WTC11 (cell line): ENCODE results near the gene LSM6. TPM values are rescaled to one million over a fixed set of nuclear protein-coding genes. Genes with fewer than 3 reads are reported as not detected.

ENCODE experiments used
- ATAC-seq: fragments of 200-7000 bp; cut with Tn5 transposase; 2 replicates; pipeline ENCODE4 v1.10.0; 2021; ENCODE audit warnings: mild to moderate bottlenecking, moderate library complexity
- CTCF ChIA-PET: fragments of 300-600 bp; sonication (Branson Sonifier 250); formaldehyde crosslinking; loops from one replicate; lab custom pipeline; 2021; ENCODE audit warnings: antibody characterized with exemption; lab: Charles Lee
- POLR2A ChIA-PET: fragments of 350-600 bp; sonication (Branson Sonifier 250); formaldehyde crosslinking; loops from one replicate; lab custom pipeline; 2021; ENCODE audit warnings: antibody characterized with exemption; lab: Charles Lee
- DNase-seq: peaks from one replicate; pipeline ENCODE4 v3.0.0; 2021; ENCODE audit warnings: low spot score
- H3K27ac Mint-ChIP-seq: 2 replicates; pipeline ENCODE4 v1.8.0; 2021; ENCODE audit warnings: mixed read lengths
- H3K27me3 Mint-ChIP-seq: 2 replicates; pipeline ENCODE4 v1.8.0; 2021; ENCODE audit warnings: low read depth, mild to moderate bottlenecking, moderate library complexity, mixed read lengths
- H3K36me3 Mint-ChIP-seq: 2 replicates; pipeline ENCODE4 v1.8.0; 2021; ENCODE audit warnings: mixed read lengths
- H3K4me1 Mint-ChIP-seq: 2 replicates; pipeline ENCODE4 v1.8.0; 2022; ENCODE audit warnings: mixed read lengths
- H3K4me3 Mint-ChIP-seq: 2 replicates; pipeline ENCODE4 v1.8.0; 2021; ENCODE audit warnings: mild to moderate bottlenecking, moderate library complexity, mixed read lengths
- H3K9me3 Mint-ChIP-seq: 2 replicates; pipeline ENCODE4 v1.8.0; 2021; ENCODE audit warnings: mixed read lengths
- AR ChIP-seq: fragments of 250-450 bp; sonication (Bioruptor Pico); IDR thresholded peaks from 2 replicates; pipeline ENCODE4 v1.9.0; 2021; ENCODE audit warnings: mild to moderate bottlenecking
- ATF1 ChIP-seq: sonication (generic); formaldehyde crosslinking; IDR thresholded peaks from 2 replicates; pipeline ENCODE4 v1.8.1; 2023; ENCODE audit warnings: mild to moderate bottlenecking, moderate library complexity, missing genetic modification reagents
- ATF3 ChIP-seq: sonication (generic); formaldehyde crosslinking; conservative IDR thresholded peaks from 2 replicates; pipeline ENCODE4 v1.8.1; 2022; ENCODE audit warnings: mild to moderate bottlenecking, missing genetic modification reagents
- ELF4 ChIP-seq: sonication (generic); formaldehyde crosslinking; IDR thresholded peaks from 2 replicates; pipeline ENCODE4 v1.8.1; 2022; ENCODE audit warnings: low read depth, mild to moderate bottlenecking, moderate library complexity, missing genetic modification reagents
- FOXJ3 ChIP-seq: sonication (generic); formaldehyde crosslinking; IDR thresholded peaks from 2 replicates; pipeline ENCODE4 v1.9.0; 2021; ENCODE audit warnings: missing genetic modification reagents, mild to moderate bottlenecking, borderline replicate concordance
- FOXK1 ChIP-seq: sonication (generic); formaldehyde crosslinking; IDR thresholded peaks from 2 replicates; pipeline ENCODE4 v1.8.0; 2022; ENCODE audit warnings: mild to moderate bottlenecking, moderate library complexity, missing genetic modification reagents
- KAT7 ChIP-seq: sonication (generic); formaldehyde crosslinking; IDR thresholded peaks from 2 replicates; pipeline ENCODE4 v1.8.1; 2023; ENCODE audit warnings: missing genetic modification reagents, mild to moderate bottlenecking, borderline replicate concordance
- MXD4 ChIP-seq: fragments of 250-450 bp; sonication (Bioruptor Pico); IDR thresholded peaks from 2 replicates; pipeline ENCODE4 v1.8.0; 2021; ENCODE audit warnings: mild to moderate bottlenecking, moderate library complexity, borderline replicate concordance
- NR3C1 ChIP-seq: sonication (generic); formaldehyde crosslinking; conservative IDR thresholded peaks from 2 replicates; pipeline ENCODE4 v1.8.1; 2023; ENCODE audit warnings: low read depth, mild to moderate bottlenecking, missing genetic modification reagents
- STAT6 ChIP-seq: sonication (generic); formaldehyde crosslinking; conservative IDR thresholded peaks from 2 replicates; pipeline ENCODE4 v1.8.1; 2023; ENCODE audit warnings: mild to moderate bottlenecking, low read depth, missing genetic modification reagents, moderate library complexity
- TCF7 ChIP-seq: sonication (generic); formaldehyde crosslinking; IDR thresholded peaks from 2 replicates; pipeline ENCODE4 v1.8.0; 2022; ENCODE audit warnings: mild to moderate bottlenecking, low read depth, missing genetic modification reagents, moderate library complexity
- ZNF263 ChIP-seq: sonication (generic); formaldehyde crosslinking; IDR thresholded peaks from 2 replicates; pipeline ENCODE4 v1.8.1; 2022; ENCODE audit warnings: low read depth, mild to moderate bottlenecking, moderate library complexity, missing genetic modification reagents
- total RNA-seq: library from RNA; stranded (reverse); gene quantifications from 3 replicates; pipeline ENCODE4 v1.2.3, GENCODE V29; 2021
- TF ChIP-seq, protein P1 (sequence below): sonication (generic); formaldehyde crosslinking; IDR thresholded peaks from 2 replicates; pipeline ENCODE4 v1.8.1; 2023; ENCODE audit warnings: mild to moderate bottlenecking, missing genetic modification reagents, borderline replicate concordance
- TF ChIP-seq, protein P2 (sequence below): sonication (generic); formaldehyde crosslinking; IDR thresholded peaks from 2 replicates; pipeline ENCODE4 v1.8.0; 2022; ENCODE audit warnings: mild to moderate bottlenecking, missing genetic modification reagents

The LSM6 gene
- total RNA-seq, 1 experiment from 2014 or later = 58.2 TPM

- Mint-ChIP-seq H3K27ac (no peak overlapping the region), H3K4me3 (no peak overlapping the region), H3K9me3 (no peaks in the 10 kb centered on the region), H3K36me3 (no peaks in the 10 kb centered on the region), H3K27me3 (no peaks in the 10 kb centered on the region), H3K4me1 (no peaks in the 10 kb centered on the region)
- TF ChIP-seq TCF7 (CRISPR knock-in tag) = no peak
- TF ChIP-seq AR (CRISPR knock-in tag) = no peak
- TF ChIP-seq ATF1 (CRISPR knock-in tag) = no peak
- TF ChIP-seq, protein P1, sequence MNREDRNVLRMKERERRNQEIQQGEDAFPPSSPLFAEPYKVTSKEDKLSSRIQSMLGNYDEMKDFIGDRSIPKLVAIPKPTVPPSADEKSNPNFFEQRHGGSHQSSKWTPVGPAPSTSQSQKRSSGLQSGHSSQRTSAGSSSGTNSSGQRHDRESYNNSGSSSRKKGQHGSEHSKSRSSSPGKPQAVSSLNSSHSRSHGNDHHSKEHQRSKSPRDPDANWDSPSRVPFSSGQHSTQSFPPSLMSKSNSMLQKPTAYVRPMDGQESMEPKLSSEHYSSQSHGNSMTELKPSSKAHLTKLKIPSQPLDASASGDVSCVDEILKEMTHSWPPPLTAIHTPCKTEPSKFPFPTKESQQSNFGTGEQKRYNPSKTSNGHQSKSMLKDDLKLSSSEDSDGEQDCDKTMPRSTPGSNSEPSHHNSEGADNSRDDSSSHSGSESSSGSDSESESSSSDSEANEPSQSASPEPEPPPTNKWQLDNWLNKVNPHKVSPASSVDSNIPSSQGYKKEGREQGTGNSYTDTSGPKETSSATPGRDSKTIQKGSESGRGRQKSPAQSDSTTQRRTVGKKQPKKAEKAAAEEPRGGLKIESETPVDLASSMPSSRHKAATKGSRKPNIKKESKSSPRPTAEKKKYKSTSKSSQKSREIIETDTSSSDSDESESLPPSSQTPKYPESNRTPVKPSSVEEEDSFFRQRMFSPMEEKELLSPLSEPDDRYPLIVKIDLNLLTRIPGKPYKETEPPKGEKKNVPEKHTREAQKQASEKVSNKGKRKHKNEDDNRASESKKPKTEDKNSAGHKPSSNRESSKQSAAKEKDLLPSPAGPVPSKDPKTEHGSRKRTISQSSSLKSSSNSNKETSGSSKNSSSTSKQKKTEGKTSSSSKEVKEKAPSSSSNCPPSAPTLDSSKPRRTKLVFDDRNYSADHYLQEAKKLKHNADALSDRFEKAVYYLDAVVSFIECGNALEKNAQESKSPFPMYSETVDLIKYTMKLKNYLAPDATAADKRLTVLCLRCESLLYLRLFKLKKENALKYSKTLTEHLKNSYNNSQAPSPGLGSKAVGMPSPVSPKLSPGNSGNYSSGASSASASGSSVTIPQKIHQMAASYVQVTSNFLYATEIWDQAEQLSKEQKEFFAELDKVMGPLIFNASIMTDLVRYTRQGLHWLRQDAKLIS (CRISPR knock-in tag) = no peak
- TF ChIP-seq STAT6 (CRISPR knock-in tag) = no peak
- CTCF ChIA-PET = no interaction called here
- POLR2A ChIA-PET = no interaction called here
- no peak for ATAC-seq
- DNase-seq = no peak
Measured at GRCh38 chr4:146224326-146224966, 48.9 kb downstream of the LSM6 start.

DNA sequence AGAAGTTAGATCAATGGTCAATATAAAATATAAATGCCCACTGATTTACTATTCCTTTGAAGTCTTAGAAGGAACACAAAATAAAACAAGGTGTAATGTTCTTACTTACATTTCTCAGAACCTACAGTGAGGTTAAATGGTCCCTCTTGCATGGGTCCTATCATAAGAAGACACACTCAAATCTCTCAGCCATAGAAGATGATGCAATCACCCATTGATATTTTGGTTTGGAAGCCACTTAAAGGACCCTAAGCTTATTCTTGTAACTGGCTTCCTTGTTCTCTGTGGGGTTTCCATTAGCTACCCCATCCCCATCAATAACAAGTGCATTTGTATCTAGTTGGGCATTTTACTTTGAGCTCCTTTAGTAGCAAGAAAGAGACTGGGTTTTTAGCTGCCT is 53.9 kb downstream of the LSM6 start:
- no peak overlapping the region for H3K4me3 Mint-ChIP-seq
- no peak for ATAC-seq
- CTCF ChIA-PET = interaction anchor here (0.7 to 1.1 kb wide), 2 partner anchors 14 to 611 kb away, joined by 3 to 5 read pairs; no protein-coding TSS in a partner anchor
- TF ChIP-seq FOXK1 (CRISPR knock-in tag) = no peak
- TF ChIP-seq, protein P2, sequence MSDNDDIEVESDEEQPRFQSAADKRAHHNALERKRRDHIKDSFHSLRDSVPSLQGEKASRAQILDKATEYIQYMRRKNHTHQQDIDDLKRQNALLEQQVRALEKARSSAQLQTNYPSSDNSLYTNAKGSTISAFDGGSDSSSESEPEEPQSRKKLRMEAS = no peak
- TF ChIP-seq MXD4 (CRISPR knock-in tag) = no peak
- TF ChIP-seq NR3C1 = no peak
- no peak for TF ChIP-seq FOXJ3 (CRISPR knock-in tag)
- TF ChIP-seq KAT7 (CRISPR knock-in tag) = no peak
- TF ChIP-seq ATF3 (CRISPR knock-in tag) = no peak
- TF ChIP-seq ZNF263 (CRISPR knock-in tag) = no peak
- TF ChIP-seq ELF4 (CRISPR knock-in tag) = no peak
- no peaks in the 10 kb centered on the region for H3K36me3 Mint-ChIP-seq
- no peak overlapping the region for H3K27ac Mint-ChIP-seq
- no peaks in the 10 kb centered on the region for H3K27me3 Mint-ChIP-seq
- no peak for DNase-seq
- no peaks in the 10 kb centered on the region for H3K4me1 Mint-ChIP-seq
- POLR2A ChIA-PET = no interaction called here
- H3K9me3 Mint-ChIP-seq = peaks cover 12% of the 10 kb centered on the region
